ENCODE measurements around the gene GALNT15. TPM values are rescaled to one million over a fixed set of nuclear protein-coding genes. Genes with fewer than 3 reads are reported as not detected.

The GALNT15 gene
- total and polyA plus RNA-seq, 12 donors, result 0.55 to 30.5 (median 4.3) TPM

- TF ChIP-seq CTCF (IDR thresholded peaks at IDR 0.05), result no peak
- H3K9me3 ChIP-seq, result peaks cover 0 to 19% (median 3%) of the 10 kb centered on the region in 11 donors
- DNase-seq, result no peak
- no peak overlapping the region for H3K4me3 ChIP-seq
- peak overlapping the region in 2 of 10 donors; percentile 26 to 51 for H3K27ac ChIP-seq
- WGBS, 2 donors, result 92 to 95% methylated on average over 1 of the region's 1 CpG
- no peak for ATAC-seq
- intact Hi-C loops (cut with DNase I), result no loop called here
- peaks cover 7 to 41% (median 28%) of the 10 kb centered on the region in 9 donors for H3K4me1 ChIP-seq
- H3K27me3 ChIP-seq, result no peaks in the 10 kb centered on the region
- H3K36me3 ChIP-seq, result no peaks in the 10 kb centered on the region
These were observed 24.2 kb upstream of the GALNT15 start for GRCh38 chr3:16150285-16150684.

GRCh38 chr3:16151109-16151508 is 23.4 kb upstream of the GALNT15 start:
- peak; percentile 39 to 73 (median 59) for ATAC-seq
- H3K9me3 ChIP-seq, result peaks cover 0 to 19% (median 3%) of the 10 kb centered on the region in 11 donors
- TF ChIP-seq CTCF (IDR thresholded peaks at IDR 0.05), result no peak
- no peak overlapping the region for H3K4me3 ChIP-seq
- H3K27ac ChIP-seq, result peak overlapping the region in 3 of 10 donors; percentile 4 to 51 (median 25)
- H3K27me3 ChIP-seq, result no peaks in the 10 kb centered on the region
- WGBS, 2 donors, result 35 to 61% methylated on average over 4 of the region's 4 CpGs
- intact Hi-C loops (cut with DNase I), result no loop called here
- H3K36me3 ChIP-seq, result no peaks in the 10 kb centered on the region
- H3K4me1 ChIP-seq, result peaks cover 7 to 41% (median 28%) of the 10 kb centered on the region in 9 donors
- DNase-seq, result peak; percentile 71 to 80

GRCh38 chr3:16168211-16168610 is 6.3 kb upstream of the GALNT15 start:
- H3K27ac ChIP-seq, result no peak overlapping the region
- H3K4me3 ChIP-seq, result no peak overlapping the region
- TF ChIP-seq CTCF (IDR thresholded peaks at IDR 0.05), result no peak
- intact Hi-C loops (cut with DNase I), result no loop called here
- peaks cover 0 to 7% (median 0%) of the 10 kb centered on the region in 11 donors for H3K9me3 ChIP-seq
- ATAC-seq (no peak), DNase-seq (no peak)
- H3K36me3 ChIP-seq, result no peaks in the 10 kb centered on the region
- 77 to 84% methylated on average over 6 of the region's 6 CpGs for WGBS, 2 donors
- H3K4me1 ChIP-seq, result peaks cover 0 to 4% (median 0%) of the 10 kb centered on the region in 9 donors
- peaks cover 0 to 6% (median 0%) of the 10 kb centered on the region in 7 donors for H3K27me3 ChIP-seq

- intact Hi-C loops (cut with DNase I), result loop anchor here in 3 of 10 donors (10.0 kb wide), 2 partner anchors 356 to 536 kb away; no protein-coding TSS in a partner anchor
- 53 to 73% methylated on average over 2 of the region's 2 CpGs for WGBS, 2 donors
- H3K4me3 ChIP-seq, result no peak overlapping the region
- no peaks in the 10 kb centered on the region for H3K36me3 ChIP-seq
- no peak for DNase-seq
- H3K27me3 ChIP-seq, result no peaks in the 10 kb centered on the region
- no peak for TF ChIP-seq CTCF (IDR thresholded peaks at IDR 0.05)
- H3K9me3 ChIP-seq, result no peaks in the 10 kb centered on the region
- no peak overlapping the region for H3K27ac ChIP-seq
- H3K4me1 ChIP-seq, result peaks cover 0 to 26% (median 19%) of the 10 kb centered on the region in 9 donors
- ATAC-seq, result no peak
These were observed 3.5 kb upstream of the GALNT15 start for GRCh38 chr3:16171009-16171408.
